Osteoblast (primary cell): Measurements from ENCODE around the gene ZNF587. TPM values are rescaled to one million over a fixed set of nuclear protein-coding genes. Genes with fewer than 3 reads are reported as not detected.

Experiments
- DNase-seq: peaks from one replicate; pipeline ENCODE4 v3.0.0; 2011; ENCODE audit warnings: low spot score, mixed read lengths; ENCODE audit not compliant: insufficient read length; ENCODE audit errors: missing footprints
- H2AFZ ChIP-seq: 2 replicates; pipeline ENCODE4 v1.6.0; 2011; ENCODE audit warnings: mild to moderate bottlenecking, low read length
- H3K27ac ChIP-seq: 2 replicates; pipeline ENCODE4 v1.5.1; 2011; ENCODE audit warnings: mild to moderate bottlenecking, low read depth, low read length, moderate library complexity
- H3K27me3 ChIP-seq: 2 replicates; pipeline ENCODE4 v1.6.0; 2012; ENCODE audit warnings: mild to moderate bottlenecking, control low read depth, inconsistent platforms, low read length, moderate library complexity; ENCODE audit not compliant: insufficient read depth
- H3K36me3 ChIP-seq: 2 replicates; pipeline ENCODE4 v1.5.1; 2011; ENCODE audit warnings: mild to moderate bottlenecking, low read length, control low read depth, moderate library complexity; ENCODE audit not compliant: insufficient read depth
- H3K4me1 ChIP-seq: 2 replicates; pipeline ENCODE4 v1.5.1; 2011; ENCODE audit warnings: mild to moderate bottlenecking, low read length, control low read depth, moderate library complexity; ENCODE audit not compliant: insufficient read depth
- H3K4me2 ChIP-seq: 2 replicates; pipeline ENCODE4 v1.6.0; 2011; ENCODE audit warnings: mild to moderate bottlenecking, low read length; ENCODE audit not compliant: insufficient read depth
- H3K4me3 ChIP-seq: fragments of 200-600 bp; sonication (generic); 3 replicates; pipeline ENCODE4 v1.5.1; 2012; ENCODE audit warnings: mild to moderate bottlenecking, low read length, inconsistent platforms; ENCODE audit not compliant: insufficient read depth
- H3K79me2 ChIP-seq: 2 replicates; pipeline ENCODE4 v1.6.0; 2012; ENCODE audit warnings: mild to moderate bottlenecking, low read length, control low read depth, inconsistent platforms; ENCODE audit not compliant: insufficient read depth
- H3K9me3 ChIP-seq: 2 replicates; pipeline ENCODE4 v1.5.1; 2011; ENCODE audit warnings: low read depth, low read length, control low read depth
- H4K20me1 ChIP-seq: 2 replicates; pipeline ENCODE4 v1.6.0; 2012; ENCODE audit warnings: mild to moderate bottlenecking, low read length, control low read depth; ENCODE audit not compliant: insufficient read depth
- total RNA-seq: library from RNA; depleted of rRNA; stranded (reverse); fragments of >200 nt; gene quantifications from 2 replicates; pipeline ENCODE4 v1.2.3, GENCODE V29; 2012
- TF ChIP-seq, protein P1 (sequence below): IDR thresholded peaks from 2 replicates; pipeline ENCODE4 v1.5.1; 2011; ENCODE audit warnings: mild to moderate bottlenecking, low read depth, low read length, moderate library complexity; ENCODE audit errors: extremely low read depth

The ZNF587 gene
- total RNA-seq, 1 donor: 26.4 TPM

- no peaks in the 10 kb centered on the region for H3K9me3 ChIP-seq
- TF ChIP-seq, protein P1, sequence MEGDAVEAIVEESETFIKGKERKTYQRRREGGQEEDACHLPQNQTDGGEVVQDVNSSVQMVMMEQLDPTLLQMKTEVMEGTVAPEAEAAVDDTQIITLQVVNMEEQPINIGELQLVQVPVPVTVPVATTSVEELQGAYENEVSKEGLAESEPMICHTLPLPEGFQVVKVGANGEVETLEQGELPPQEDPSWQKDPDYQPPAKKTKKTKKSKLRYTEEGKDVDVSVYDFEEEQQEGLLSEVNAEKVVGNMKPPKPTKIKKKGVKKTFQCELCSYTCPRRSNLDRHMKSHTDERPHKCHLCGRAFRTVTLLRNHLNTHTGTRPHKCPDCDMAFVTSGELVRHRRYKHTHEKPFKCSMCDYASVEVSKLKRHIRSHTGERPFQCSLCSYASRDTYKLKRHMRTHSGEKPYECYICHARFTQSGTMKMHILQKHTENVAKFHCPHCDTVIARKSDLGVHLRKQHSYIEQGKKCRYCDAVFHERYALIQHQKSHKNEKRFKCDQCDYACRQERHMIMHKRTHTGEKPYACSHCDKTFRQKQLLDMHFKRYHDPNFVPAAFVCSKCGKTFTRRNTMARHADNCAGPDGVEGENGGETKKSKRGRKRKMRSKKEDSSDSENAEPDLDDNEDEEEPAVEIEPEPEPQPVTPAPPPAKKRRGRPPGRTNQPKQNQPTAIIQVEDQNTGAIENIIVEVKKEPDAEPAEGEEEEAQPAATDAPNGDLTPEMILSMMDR: no peak
- H2AFZ ChIP-seq: no peak overlapping the region
- no peak overlapping the region for H3K4me2 ChIP-seq
- peaks cover 2% of the 10 kb centered on the region for H4K20me1 ChIP-seq
- no peak for DNase-seq
- peaks cover 6% of the 10 kb centered on the region for H3K36me3 ChIP-seq
- H3K4me3 ChIP-seq: no peak overlapping the region
- H3K79me2 ChIP-seq: peaks cover 40% of the 10 kb centered on the region
- H3K27ac ChIP-seq: no peak overlapping the region
- no peaks in the 10 kb centered on the region for H3K27me3 ChIP-seq
- H3K4me1 ChIP-seq: peaks cover 11% of the 10 kb centered on the region
Observed at GRCh38 chr19:57816652-57817051, 33.0 kb upstream of the ZNF587 start.

GRCh38 chr19:57817976-57818375, 31.7 kb upstream of the ZNF587 start:
- H3K9me3 ChIP-seq: no peaks in the 10 kb centered on the region
- no peak overlapping the region for H2AFZ ChIP-seq
- H3K79me2 ChIP-seq: peaks cover 44% of the 10 kb centered on the region
- H3K27me3 ChIP-seq: no peaks in the 10 kb centered on the region
- peaks cover 2% of the 10 kb centered on the region for H4K20me1 ChIP-seq
- H3K27ac ChIP-seq: no peak overlapping the region
- TF ChIP-seq, protein P1: no peak
- peaks cover 11% of the 10 kb centered on the region for H3K4me1 ChIP-seq
- H3K4me3 ChIP-seq: no peak overlapping the region
- H3K36me3 ChIP-seq: peaks cover 4% of the 10 kb centered on the region
- DNase-seq: no peak
- no peak overlapping the region for H3K4me2 ChIP-seq

DNA sequence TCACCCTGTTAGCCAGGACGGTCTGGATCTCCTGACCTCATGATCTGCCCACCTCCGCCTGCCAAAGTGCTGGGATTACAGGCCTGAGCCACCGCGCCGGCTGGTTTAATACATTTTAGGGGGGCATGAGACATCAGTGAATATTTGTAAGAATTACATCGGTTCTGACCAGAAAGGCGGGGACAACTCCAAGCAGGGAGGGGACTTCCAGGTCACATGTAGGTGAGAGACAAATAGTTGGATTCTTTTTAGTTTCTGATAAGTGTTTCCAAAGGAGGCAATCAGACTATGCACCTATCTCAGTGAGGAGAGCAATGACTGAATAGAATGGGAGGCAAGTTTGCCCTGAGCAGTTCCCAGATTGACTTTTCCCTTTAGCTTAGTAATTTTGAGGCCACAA, 31.3 kb upstream of the ZNF587 start:
- no peak overlapping the region for H2AFZ ChIP-seq
- H4K20me1 ChIP-seq: peaks cover 5% of the 10 kb centered on the region
- peaks cover 11% of the 10 kb centered on the region for H3K4me1 ChIP-seq
- H3K4me3 ChIP-seq: no peak overlapping the region
- no peaks in the 10 kb centered on the region for H3K9me3 ChIP-seq
- TF ChIP-seq, protein P1: no peak
- peaks cover 46% of the 10 kb centered on the region for H3K79me2 ChIP-seq
- peaks cover 4% of the 10 kb centered on the region for H3K36me3 ChIP-seq
- H3K27me3 ChIP-seq: no peaks in the 10 kb centered on the region
- no peak overlapping the region for H3K27ac ChIP-seq
- peak overlapping the region; percentile 95 for H3K4me2 ChIP-seq
- DNase-seq: no peak

- TF ChIP-seq, protein P1: no peak
- H3K27ac ChIP-seq: peak overlapping the region; percentile 94
- H3K79me2 ChIP-seq: peaks cover 51% of the 10 kb centered on the region
Observed at GRCh38 chr19:57819475-57820148, 30.0 kb upstream of the ZNF587 start.

More at GRCh38 chr19:57819475-57820148, 30.0 kb upstream of the ZNF587 start:
- Histone ChIP-seq H3K27me3 (no peaks in the 10 kb centered on the region), H3K4me1 (peaks cover 6% of the 10 kb centered on the region), H3K36me3 (peaks cover 4% of the 10 kb centered on the region), H2AFZ (peak overlapping the region; percentile 78), H4K20me1 (peaks cover 11% of the 10 kb centered on the region), H3K4me3 (peak overlapping the region; percentile 99), H3K4me2 (peak overlapping the region; percentile 95), H3K9me3 (no peaks in the 10 kb centered on the region)
- DNase-seq: peak; percentile 98
